ENCODE measurements around the gene BTLA.

- TF ChIP-seq CEBPB (IDR thresholded peaks at IDR 0.05; ENCODE audit: borderline replicate concordance in 1 of 2, low read depth in 2 of 2, low read length in 2 of 2): no peak
- no peak for TF ChIP-seq CTCF (IDR thresholded peaks at IDR 0.05 in 2 of 3, conservative IDR thresholded peaks at IDR 0.05 in 1 of 3; ENCODE audit: control insufficient read depth in 2 of 3, extremely low read depth in 1 of 3, insufficient read depth in 1 of 3, low read depth in 3 of 3, low read length in 3 of 3)
- no peak for TF ChIP-seq MAX (IDR thresholded peaks at IDR 0.05; ENCODE audit: low read depth, low read length)
- TF ChIP-seq CHD2 (IDR thresholded peaks at IDR 0.05; ENCODE audit: borderline replicate concordance, low read depth, low read length): no peak
- TF ChIP-seq EZH2 (IDR thresholded peaks at IDR 0.05; ENCODE audit: borderline replicate concordance, control insufficient read depth, low read depth, low read length): no peak
- TF ChIP-seq MTA3 (IDR thresholded peaks at IDR 0.05; ENCODE audit: borderline replicate concordance, low read length): no peak
- no peak for TF ChIP-seq TCF7 (IDR thresholded peaks at IDR 0.05; ENCODE audit: borderline replicate concordance)
- no peak for TF ChIP-seq ZZZ3 (IDR thresholded peaks at IDR 0.05; ENCODE audit: control insufficient read depth, insufficient read length, low read depth)
- no peak for TF ChIP-seq ATF3 (IDR thresholded peaks at IDR 0.05; ENCODE audit: borderline replicate concordance, extremely low read depth, low read depth, low read length)
Observed at GRCh38 chr3:112482675-112483074, 16.6 kb downstream of the BTLA start.
